HepG2 (cell line): ENCODE measurements around the gene DNAJC9. TPM values are rescaled to one million over a fixed set of nuclear protein-coding genes. Genes with fewer than 3 reads are reported as not detected.

Experiments
- ARID4A ChIP-seq: sonication (generic); formaldehyde crosslinking; IDR thresholded peaks from 2 replicates; pipeline ENCODE4 v1.5.0; 2020; ENCODE audit warnings: mild to moderate bottlenecking, missing genetic modification reagents, borderline replicate concordance
- BRF2 ChIP-seq: sonication (generic); formaldehyde crosslinking; IDR thresholded peaks from 2 replicates; pipeline ENCODE4 v1.8.1; 2022; ENCODE audit warnings: mild to moderate bottlenecking, missing genetic modification reagents
- JUNB ChIP-seq: sonication (generic); formaldehyde crosslinking; IDR thresholded peaks from 2 replicates; pipeline ENCODE4 v1.8.0; 2022; ENCODE audit warnings: missing genetic modification reagents, mild to moderate bottlenecking, borderline replicate concordance
- MLX ChIP-seq: IDR thresholded peaks from 2 replicates; pipeline ENCODE4 v1.6.1; 2016
- MYPOP ChIP-seq: sonication (generic); formaldehyde crosslinking; IDR thresholded peaks from 2 replicates; pipeline ENCODE4 v1.8.1; 2023; ENCODE audit warnings: mild to moderate bottlenecking, moderate library complexity, missing genetic modification reagents
- RAD21 ChIP-seq: fragments of 450-650 bp; formaldehyde crosslinking; IDR thresholded peaks from 2 replicates; pipeline ENCODE4 v1.5.0; 2020; ENCODE audit warnings: mild to moderate bottlenecking
- RXRA ChIP-seq: sonication (generic); formaldehyde crosslinking; IDR thresholded peaks from 2 replicates; pipeline ENCODE4 v1.5.1; 2020; ENCODE audit warnings: missing genetic modification reagents
- ZKSCAN1 ChIP-seq: fragments of 150-350 bp; IDR thresholded peaks from 2 replicates; pipeline ENCODE4 v1.6.1; 2014; ENCODE audit warnings: low read length
- ZNF10 ChIP-seq: sonication (generic); formaldehyde crosslinking; IDR thresholded peaks from 2 replicates; pipeline ENCODE4 v1.4.0; 2020; ENCODE audit warnings: mild to moderate bottlenecking, low read depth, missing genetic modification reagents, borderline replicate concordance
- ZNF318 ChIP-seq: sonication (generic); formaldehyde crosslinking; IDR thresholded peaks from 2 replicates; pipeline ENCODE4 v1.4.0; 2020; ENCODE audit warnings: mild to moderate bottlenecking, missing genetic modification reagents
- ZNF451 ChIP-seq: sonication (generic); formaldehyde crosslinking; IDR thresholded peaks from 2 replicates; pipeline ENCODE4 v1.5.0; 2020; ENCODE audit warnings: mild to moderate bottlenecking, missing genetic modification reagents
- ZSCAN12 ChIP-seq: sonication (generic); formaldehyde crosslinking; IDR thresholded peaks from 2 replicates; pipeline ENCODE4 v1.9.0; 2021; ENCODE audit warnings: mild to moderate bottlenecking, missing genetic modification reagents
- polyA plus RNA-seq, 8 experiments: library from polyadenylated mRNA; depleted of rRNA in 3 of 8; stranded (reverse) in 7 of 8; unstranded in 1 of 8; fragments of >200 nt; fragmentation: Illumina TruSeq in 4 of 8; extraction: Trizol in 4 of 8; gene quantifications; 2 replicates each; pipeline versions ENCODE4 v1.2.1 to v1.2.3, GENCODE V29; 2011 to 2016; ENCODE audit warnings: low read depth in 4 of 8, missing spikeins in 1 of 8, mixed read lengths in 1 of 8; ENCODE audit not compliant: insufficient read depth in 1 of 8
- total RNA-seq, 5 experiments: library from RNA; depleted of rRNA; stranded (reverse); fragments of >200 nt; fragmentation: Illumina TruSeq; extraction: Trizol; gene quantifications; 2 replicates each; pipeline ENCODE4 v1.2.3, GENCODE V29; 2016; ENCODE audit warnings: low read depth in 1 of 5

The DNAJC9 gene
- total and polyA plus RNA-seq, 2 of the 13 experiments (the other 11 are each of a cell fraction or from before 2014, with no cell fraction given): 15.9 to 60.3 TPM

- TF ChIP-seq MYPOP (CRISPR knock-in tag) (peak; percentile 93), ARID4A (CRISPR knock-in tag) (peak; percentile 99), ZKSCAN1 (no peak), RXRA (CRISPR knock-in tag) (peak; percentile 83; the same call in 1 of the 2 replicates), RAD21 (CRISPR knock-in tag) (peak; percentile 59), JUNB (no peak), ZNF451 (CRISPR knock-in tag) (peak; percentile 85), MLX (no peak; the same call in 1 of the 2 replicates), ZSCAN12 (CRISPR knock-in tag) (no peak), BRF2 (peak; percentile 91), ZNF318 (CRISPR knock-in tag) (no peak; the same call in 1 of the 2 replicates), ZNF10 (CRISPR knock-in tag) (no peak)
Observed at GRCh38 chr10:73246646-73247508, at the start of gene DNAJC9 (continued).
